Right atrium auricular region (tissue), 2 donors: Measurements from ENCODE around the gene USP33. TPM values are rescaled to one million over a fixed set of nuclear protein-coding genes. Genes with fewer than 3 reads are reported as not detected.
A peak's percentile ranks its signal among the peaks of the same experiment; 100 is the strongest.
"Not testable (repeated sequence)": the region's sequence is repeated elsewhere in the genome, so short reads cannot be mapped to it uniquely, and the experiment has no call there.

Experiments
- DNase-seq: peaks from one replicate; pipeline ENCODE4 v3.0.0-alpha.2; 2019; ENCODE audit warnings: low spot score
- H3K27ac ChIP-seq, 2 donors: fragments of 200-600 bp; sonication (generic); 1 replicate in 1 of 2; 2 replicates in 1 of 2; pipeline ENCODE4 v1.5.1; 2016 to 2019
- H3K27me3 ChIP-seq, 2 donors: fragments of 200-600 bp; sonication (generic); one replicate each; pipeline versions ENCODE4 v1.5.1 to v1.6.0; 2017 to 2019
- H3K36me3 ChIP-seq: fragments of 200-600 bp; sonication (generic); one replicate; pipeline ENCODE4 v1.5.1; 2016
- H3K4me1 ChIP-seq, 2 donors: fragments of 200-600 bp; sonication (generic); one replicate each; pipeline versions ENCODE4 v1.5.1 to v1.6.0; 2017 to 2019
- H3K4me3 ChIP-seq, 2 donors: fragments of 200-600 bp; sonication (generic); 1 replicate in 1 of 2; 2 replicates in 1 of 2; pipeline ENCODE4 v1.5.1; 2017 to 2019; ENCODE audit warnings: mild to moderate bottlenecking in 1 of 2, moderate library complexity in 1 of 2
- H3K9me3 ChIP-seq, 2 donors: fragments of 200-600 bp; sonication (generic); one replicate each; pipeline ENCODE4 v1.5.1; 2019
- total RNA-seq, 2 donors: library from RNA; depleted of rRNA; stranded (reverse); fragments of >200 nt; gene quantifications; one replicate each; pipeline ENCODE4 v1.1.0, GENCODE V29; 2016
- TF ChIP-seq, protein P1 (sequence below), 2 donors: fragments of 200-600 bp; sonication (generic); IDR thresholded peaks; one replicate each; pipeline ENCODE4 v1.5.1; 2019; ENCODE audit warnings: antibody characterized with exemption in 2 of 2

USP33 gene
- total RNA-seq, 2 donors from 2014 or later, result 29.2 to 39.1 TPM

DNA sequence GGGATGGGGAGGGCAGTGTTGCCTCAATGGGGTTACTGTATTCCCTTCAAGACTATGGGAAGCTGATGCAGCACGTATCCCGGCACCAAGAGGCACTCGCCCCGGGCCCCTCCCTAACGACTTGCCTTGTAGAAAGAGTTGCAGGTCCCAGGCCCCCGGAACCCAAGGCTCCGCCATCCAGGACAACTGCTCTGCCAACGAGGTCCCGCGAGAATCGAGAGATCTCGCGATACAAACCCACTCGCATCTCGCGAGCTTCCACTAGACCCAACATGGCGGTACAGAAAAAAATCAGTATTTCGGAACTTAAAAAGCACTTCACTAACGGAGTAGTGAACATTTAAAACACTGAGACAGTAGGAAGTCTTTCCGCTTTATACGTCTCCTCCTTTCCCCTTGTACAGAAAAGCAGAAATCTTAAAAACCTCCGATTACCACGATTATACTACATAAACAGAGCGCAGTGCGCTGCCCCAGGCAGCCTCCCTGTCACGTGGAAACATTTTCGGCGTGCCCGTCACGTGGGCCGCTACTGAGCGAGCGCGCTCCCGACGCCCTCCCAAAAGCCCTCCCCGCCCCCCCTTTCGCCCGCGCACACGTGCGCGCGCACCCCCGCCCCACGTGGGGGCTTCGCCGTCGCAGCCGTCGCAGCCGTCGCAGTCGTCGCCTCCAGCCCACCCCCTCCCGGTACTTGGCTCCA, 77.0 kb downstream of the USP33 start, which contains the start of gene ZZZ3:
Gene ZZZ3 (minus strand): TSS at position 199 of the 700 bp plus-strand sequence. CDS start 49,304 bp downstream, outside the sequence.
- Histone ChIP-seq H3K4me1 (peaks cover 0 to 39% of the 10 kb centered on the region in 2 donors), H3K4me3 (peak within 1 kb of the TSS; percentile 78 to 87), H3K27me3 (no peaks in the 10 kb centered on the region), H3K36me3 (no peaks in the 10 kb centered on the region), H3K9me3 (no peaks in the 10 kb centered on the region), H3K27ac (peak within 1 kb of the TSS; percentile 95 to 97)
- TF ChIP-seq, protein P1, sequence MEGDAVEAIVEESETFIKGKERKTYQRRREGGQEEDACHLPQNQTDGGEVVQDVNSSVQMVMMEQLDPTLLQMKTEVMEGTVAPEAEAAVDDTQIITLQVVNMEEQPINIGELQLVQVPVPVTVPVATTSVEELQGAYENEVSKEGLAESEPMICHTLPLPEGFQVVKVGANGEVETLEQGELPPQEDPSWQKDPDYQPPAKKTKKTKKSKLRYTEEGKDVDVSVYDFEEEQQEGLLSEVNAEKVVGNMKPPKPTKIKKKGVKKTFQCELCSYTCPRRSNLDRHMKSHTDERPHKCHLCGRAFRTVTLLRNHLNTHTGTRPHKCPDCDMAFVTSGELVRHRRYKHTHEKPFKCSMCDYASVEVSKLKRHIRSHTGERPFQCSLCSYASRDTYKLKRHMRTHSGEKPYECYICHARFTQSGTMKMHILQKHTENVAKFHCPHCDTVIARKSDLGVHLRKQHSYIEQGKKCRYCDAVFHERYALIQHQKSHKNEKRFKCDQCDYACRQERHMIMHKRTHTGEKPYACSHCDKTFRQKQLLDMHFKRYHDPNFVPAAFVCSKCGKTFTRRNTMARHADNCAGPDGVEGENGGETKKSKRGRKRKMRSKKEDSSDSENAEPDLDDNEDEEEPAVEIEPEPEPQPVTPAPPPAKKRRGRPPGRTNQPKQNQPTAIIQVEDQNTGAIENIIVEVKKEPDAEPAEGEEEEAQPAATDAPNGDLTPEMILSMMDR (IDR thresholded peaks at IDR 0.05), result no peak
- DNase-seq, result peak; percentile 95

DNA sequence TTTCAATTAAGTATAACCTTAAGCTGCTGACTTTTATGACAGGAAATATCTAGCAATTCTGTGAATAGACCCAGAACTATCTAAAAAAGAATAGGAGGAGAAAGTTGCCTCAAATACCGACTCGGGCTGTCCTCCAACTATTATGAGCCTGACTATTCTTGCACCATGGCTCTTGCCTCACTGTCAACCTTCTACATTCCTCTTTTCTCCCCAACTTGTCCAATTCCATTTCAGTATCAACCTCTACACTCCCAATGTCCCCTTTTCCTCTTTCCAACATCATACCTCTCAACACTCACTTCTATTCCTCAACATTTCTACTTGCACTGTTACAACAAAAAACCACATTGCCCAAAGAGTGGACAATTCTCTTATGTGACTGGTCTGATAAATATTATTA, 79.5 kb downstream of the USP33 start:
- no peak overlapping the region for H3K4me3 ChIP-seq
- H3K36me3 ChIP-seq, result no peaks in the 10 kb centered on the region
- no peaks in the 10 kb centered on the region for H3K27me3 ChIP-seq
- no peaks in the 10 kb centered on the region for H3K9me3 ChIP-seq
- peaks cover 0 to 39% of the 10 kb centered on the region in 2 donors for H3K4me1 ChIP-seq
- no peak for DNase-seq
- TF ChIP-seq, protein P1 (IDR thresholded peaks at IDR 0.05), result no peak
- H3K27ac ChIP-seq, result no peak overlapping the region

DNA sequence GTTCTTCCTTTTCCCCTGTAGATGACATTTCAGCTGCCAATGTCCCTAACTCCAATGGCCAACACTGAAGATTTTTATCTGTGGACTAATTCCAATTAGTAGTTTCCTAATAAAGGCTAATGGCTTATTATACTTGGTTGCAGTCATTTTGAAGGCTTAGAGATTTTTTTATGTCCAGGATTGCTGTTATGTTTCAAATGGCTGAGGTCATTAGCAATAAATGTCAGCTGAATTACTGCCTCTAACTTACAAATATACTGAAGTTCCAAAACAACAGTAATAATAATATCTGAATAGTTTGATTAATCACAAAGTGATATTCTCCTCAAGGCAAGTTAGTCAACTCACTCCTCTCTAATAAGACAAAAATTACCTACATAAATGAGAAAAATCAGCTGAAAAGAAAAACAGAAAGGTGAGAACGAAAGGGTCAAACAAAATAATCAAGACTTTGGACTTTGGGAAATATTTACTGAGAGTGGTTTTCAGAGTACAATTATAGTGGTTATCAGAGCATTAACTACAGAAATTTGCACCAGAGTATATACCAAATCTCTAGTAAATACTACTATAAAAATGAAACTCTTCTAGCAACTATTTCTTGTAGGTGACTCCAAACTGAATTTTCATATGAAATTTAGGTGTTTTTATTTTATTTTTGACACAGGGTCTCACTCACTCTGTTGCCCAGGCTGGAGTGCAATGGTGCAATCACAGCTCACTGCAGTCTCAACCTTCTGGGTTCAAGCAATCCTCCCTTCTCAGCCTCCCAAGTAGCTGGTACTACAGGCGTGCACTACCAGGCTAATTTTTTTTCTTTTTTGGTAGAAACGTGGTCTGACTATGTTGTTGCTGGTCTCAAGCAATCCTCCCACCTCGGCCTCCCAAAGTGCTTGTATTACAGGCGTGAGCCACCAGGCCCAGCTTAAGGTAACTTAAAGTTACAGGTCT, 80.7 kb downstream of the USP33 start:
- Histone ChIP-seq H3K27ac (no peak overlapping the region), H3K4me1 (peaks cover 0 to 31% of the 10 kb centered on the region in 2 donors), H3K4me3 (no peak overlapping the region), H3K36me3 (no peaks in the 10 kb centered on the region), H3K9me3 (no peaks in the 10 kb centered on the region), H3K27me3 (no peaks in the 10 kb centered on the region)
- DNase-seq, result no peak
- TF ChIP-seq, protein P1 (IDR thresholded peaks at IDR 0.05), result no peak

DNA sequence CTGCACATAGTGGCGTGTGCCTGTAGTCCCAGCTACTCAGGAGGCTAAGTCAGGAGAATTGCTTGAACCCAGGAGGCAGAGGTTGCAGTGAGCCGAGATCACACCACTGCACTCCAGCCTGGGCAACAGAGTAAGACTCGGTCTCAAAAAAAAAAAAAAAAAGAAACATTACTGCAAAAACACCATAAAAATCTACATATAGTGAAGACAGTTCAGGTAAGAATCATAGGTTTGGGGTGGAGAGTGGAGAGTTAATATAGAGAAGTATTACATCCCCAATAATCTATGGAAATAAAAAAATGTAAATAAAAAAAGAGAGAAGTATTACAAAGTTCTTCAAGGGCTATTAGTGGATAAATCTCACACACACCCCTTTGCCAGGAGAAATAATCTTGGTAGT, 84.8 kb downstream of the USP33 start:
- not testable (repeated sequence) for DNase-seq, H3K4me3 ChIP-seq, H3K36me3 ChIP-seq, H3K27ac ChIP-seq, H3K9me3 ChIP-seq, H3K27me3 ChIP-seq
- H3K4me1 ChIP-seq, result peaks cover 0 to 31% of the 10 kb centered on the region in 2 donors

DNA sequence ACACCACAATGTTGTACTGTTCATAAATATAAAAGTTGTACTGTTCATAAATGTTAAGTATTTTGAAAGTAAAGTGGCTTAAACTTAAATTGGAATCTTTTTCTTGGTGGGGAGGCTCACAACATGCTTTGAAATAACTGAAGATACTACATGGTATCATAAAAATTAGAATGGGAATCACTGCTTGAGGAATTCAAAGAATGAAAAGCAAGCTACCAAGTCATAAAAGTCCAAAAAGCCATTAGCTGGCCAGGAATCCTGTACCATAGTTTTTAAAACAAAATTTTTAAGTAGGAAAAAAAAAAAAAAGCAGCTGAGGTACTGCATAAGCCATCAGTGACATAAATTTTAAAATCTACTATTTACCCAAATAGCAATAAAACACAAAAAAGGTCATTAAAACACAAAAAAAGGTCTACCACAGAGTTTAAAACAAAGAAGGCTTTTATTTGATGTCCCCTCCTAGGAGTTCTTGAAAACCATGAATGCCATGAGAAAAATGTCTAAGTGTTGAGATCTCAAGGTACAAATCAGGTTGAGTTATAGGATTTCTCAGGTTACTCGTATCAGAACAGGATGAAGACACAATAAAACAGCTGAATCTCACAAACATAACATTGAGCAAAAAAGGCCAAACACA, 85.8 kb downstream of the USP33 start:
- H3K4me1 ChIP-seq, result peaks cover 0 to 29% of the 10 kb centered on the region in 2 donors

More for the DNA sequence above, 85.8 kb downstream of the USP33 start:
- TF ChIP-seq, protein P1 (IDR thresholded peaks at IDR 0.05), result no peak
- Histone ChIP-seq H3K9me3 (no peaks in the 10 kb centered on the region), H3K4me3 (no peak overlapping the region), H3K27ac (peak overlapping the region in 1 of 2 donors; percentile 21), H3K36me3 (no peaks in the 10 kb centered on the region), H3K27me3 (no peaks in the 10 kb centered on the region)
- DNase-seq, result no peak
